ENCODE results near the gene TUBA1C.
"Not testable (repeated sequence)": the region's sequence is repeated elsewhere in the genome, so short reads cannot be mapped to it uniquely, and the experiment has no call there.

TUBA1C gene

DNA sequence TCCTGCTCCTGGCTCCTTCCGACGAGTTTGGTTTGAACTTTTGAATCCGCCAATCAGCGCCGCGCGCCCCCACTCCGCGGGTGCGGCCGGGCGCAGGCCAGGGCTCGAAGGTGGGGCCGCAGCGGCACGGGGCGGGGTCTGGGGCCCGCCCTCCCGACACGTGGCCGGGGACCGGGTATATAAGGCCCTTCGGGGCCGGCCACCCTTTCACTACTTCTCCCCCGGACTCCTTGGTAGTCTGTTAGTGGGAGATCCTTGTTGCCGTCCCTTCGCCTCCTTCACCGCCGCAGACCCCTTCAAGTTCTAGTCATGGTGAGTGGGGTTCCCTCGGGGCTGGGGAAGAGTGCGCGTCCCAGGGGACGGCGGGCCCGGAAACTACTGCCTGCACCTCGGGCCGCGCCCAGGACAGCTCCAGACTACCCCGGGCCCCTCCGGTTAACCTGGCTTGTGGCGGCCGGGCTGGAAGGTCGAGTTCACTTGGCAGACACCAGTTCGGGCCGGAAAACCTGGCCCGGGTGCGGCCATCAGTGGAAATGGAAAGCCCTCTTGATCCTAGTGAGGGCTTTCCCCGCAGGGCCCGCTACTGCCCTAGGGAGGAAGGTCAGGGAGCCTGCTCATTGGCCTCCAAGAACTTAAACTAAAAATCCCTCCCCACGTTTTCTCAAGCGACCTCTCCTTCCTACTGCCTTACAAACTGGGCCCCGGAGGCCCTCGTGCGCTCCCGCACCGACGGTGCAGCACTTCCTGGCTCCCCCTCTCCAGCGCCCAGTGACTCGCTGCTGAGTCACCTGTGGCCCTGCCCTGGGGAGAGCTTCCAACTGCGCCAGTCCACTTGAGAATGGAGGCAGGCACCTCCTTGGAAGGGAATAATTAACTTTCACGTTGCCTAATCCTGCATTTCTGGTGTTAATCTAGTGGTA is at the start of gene TUBA1C:
TSS of gene TUBA1C (plus strand) at position 210 of the 920 bp plus-strand sequence. CDS start at position 310, 100 bp downstream.
- DNase-seq (ENCODE audit: low read depth, low spot score): peak; percentile 46

DNA sequence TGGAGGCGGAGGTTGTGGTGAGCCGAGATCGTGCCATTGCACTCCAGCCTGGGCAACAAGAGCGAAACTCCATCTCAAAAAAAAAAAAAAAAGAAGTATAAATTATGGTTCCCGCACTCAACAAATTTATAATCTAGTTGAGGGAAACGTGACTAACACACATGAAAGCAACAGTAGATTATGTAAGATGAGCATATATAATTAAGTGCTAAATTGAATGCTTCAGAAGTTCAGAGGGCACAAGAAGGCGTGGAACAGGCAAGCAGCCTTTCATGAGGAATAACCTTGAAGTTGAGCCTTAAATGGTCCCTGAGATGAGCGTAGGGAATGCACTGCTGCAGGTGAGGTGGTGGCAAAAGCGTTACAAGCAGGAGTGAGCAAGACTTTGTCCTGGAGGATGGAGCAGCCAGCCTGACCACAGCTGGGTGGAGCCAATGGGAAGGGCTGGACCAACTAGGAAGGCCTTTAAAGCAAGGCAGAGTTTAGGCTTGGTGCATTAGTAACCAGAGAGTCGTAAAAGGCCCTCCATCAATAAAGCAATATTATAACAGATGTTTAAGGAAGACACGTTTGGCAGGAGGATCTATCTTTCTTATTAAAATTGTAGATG is 45.4 kb upstream of the TUBA1C start:
- no peak for DNase-seq (ENCODE audit: low read depth, low spot score)

DNA sequence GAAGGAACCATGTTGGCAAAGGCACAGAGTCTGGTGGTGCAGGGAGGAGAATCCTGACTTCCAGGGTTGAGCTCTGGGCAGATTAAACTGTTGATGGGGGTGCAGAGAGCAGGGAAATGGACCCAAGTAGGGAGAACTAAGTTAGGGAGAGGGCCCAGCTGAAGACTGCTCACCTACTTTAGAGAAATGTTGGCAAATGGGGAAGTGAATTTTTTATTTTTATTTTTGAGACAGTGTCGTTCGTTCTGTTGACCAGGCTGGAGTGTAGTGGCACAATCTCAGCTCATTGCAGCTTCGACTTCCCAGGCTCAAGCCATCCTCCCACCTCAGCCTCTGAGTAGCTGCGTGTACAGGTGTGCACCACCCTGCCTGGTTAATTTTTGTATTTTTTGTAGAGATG is 43.9 kb upstream of the TUBA1C start:
- no peak for DNase-seq (ENCODE audit: low read depth, low spot score)

DNA sequence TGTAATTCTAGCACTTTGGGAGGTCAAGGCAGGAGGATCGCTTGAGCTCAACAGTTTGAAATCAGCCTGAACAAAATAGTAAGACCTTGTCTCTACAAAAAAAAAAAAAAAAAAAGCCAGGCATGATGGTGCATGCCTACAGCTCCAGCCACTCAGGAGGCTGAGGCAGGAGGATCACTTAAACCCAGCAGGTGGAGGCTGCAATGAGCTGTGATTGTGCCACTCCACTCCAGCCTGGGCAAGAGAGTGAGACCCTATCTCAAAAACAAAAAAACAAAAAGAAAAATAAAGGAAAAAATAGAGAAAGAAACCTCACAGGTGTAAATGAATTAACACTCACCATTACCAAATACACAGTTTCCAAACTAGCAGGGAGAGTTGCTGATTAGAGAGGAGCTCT is 41.8 kb upstream of the TUBA1C start:
- no peak for DNase-seq (ENCODE audit: low read depth, low spot score)

DNA sequence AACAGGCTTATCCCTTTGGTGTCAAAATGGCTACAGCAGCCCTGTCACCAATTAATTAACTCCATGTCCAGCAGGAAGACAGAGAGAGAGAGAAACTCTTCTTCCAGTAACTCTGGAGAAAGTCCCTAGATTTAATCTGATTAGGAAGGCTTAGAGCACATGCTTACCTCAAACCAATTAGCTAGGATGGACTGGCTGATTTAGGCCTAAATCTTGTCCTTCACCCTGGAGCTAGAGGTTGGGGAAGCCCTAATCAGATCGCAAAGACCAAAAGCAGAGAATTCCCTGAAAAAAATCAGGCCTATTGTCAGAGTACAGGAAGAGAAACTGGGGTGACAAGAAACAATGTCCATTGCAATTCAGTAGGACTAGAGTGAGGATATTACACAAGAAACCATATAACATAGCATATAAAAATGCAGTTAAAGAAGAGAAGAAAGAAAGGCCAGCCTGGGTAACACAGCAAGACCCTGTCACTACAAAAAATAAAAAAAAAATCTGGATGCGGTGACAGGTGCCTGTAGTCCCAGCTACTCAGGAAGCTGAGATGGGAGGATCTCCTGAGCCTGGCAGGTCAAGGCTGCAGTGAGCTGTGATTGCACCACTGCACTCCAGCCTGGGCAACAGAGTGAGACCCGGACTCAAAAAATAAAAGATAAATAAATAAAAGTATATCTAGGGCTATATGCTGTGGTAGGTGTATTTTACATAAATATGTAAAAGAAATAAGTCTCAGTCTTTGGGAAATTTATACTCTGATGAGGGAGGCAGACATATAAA is 41.1 kb upstream of the TUBA1C start:
- DNase-seq (ENCODE audit: low read depth, low spot score): no peak

DNA sequence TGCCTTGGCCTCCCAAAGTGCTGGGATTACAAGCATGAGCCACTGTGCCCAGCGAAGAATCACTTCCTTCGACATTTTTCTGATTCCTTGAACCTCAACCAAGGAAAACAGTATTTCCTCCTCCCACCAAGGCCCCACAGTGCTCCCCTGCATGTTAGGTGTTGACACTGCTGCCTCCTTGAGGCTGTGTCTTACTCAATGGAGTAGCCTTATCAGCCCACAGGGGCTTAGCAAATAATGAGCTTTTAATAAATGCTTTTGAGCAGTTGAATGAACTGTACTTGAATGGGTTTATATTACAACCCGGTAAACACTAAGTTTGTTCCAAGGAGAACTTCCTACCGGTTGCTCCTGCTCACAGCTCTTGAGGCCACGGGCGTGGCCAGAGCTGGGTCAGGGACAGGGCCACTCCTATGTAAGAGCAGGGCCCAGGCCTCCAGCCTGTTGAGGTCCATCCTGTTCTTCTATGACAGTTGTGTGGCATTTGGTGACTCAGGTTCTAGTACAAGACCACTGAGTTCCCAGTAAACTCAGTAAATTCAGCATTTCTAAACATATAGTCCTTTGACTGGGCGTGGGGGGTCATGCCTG is 39.2 kb upstream of the TUBA1C start:
- no peak for DNase-seq (ENCODE audit: low read depth, low spot score)

DNA sequence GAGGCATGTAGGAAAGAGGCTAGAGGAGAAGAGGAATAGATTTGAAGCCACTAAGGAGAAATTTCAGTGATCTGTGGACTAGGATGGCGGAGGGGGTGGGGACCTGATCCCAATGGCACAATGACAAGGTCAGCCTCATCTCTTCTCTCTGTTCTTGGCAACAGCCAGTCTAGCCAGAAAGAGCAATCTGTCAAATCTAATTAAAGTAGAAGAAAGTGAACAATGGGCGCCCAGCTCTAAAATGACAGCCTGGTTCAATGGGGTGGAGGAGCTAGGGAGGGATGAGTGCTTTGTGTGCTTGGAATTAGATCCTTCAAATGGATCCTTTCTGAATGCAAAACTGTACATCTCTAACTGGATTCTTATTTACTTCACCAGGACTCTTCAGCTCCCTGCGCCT is 37.2 kb upstream of the TUBA1C start:
- DNase-seq (ENCODE audit: low read depth, low spot score): no peak

DNA sequence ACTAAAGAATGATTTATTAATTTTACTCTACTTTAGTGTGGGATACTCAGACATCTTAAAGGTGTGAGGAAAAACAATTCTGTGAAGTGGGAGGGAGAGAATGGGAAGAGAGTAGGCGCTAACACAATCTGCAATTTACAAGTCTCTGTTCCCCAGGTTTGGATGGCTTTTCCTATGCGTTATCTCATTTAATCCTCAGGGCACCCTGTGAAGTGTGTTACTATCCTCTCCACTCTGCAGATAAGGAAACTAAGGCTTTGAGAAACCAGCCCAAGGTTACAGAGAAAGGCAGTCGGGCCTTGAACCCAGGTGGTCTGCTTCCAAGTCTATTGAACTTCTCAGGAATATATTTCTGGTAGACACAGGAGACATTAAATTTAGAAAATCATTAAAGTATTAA is 36.2 kb upstream of the TUBA1C start:
- DNase-seq (ENCODE audit: low read depth, low spot score): no peak

DNA sequence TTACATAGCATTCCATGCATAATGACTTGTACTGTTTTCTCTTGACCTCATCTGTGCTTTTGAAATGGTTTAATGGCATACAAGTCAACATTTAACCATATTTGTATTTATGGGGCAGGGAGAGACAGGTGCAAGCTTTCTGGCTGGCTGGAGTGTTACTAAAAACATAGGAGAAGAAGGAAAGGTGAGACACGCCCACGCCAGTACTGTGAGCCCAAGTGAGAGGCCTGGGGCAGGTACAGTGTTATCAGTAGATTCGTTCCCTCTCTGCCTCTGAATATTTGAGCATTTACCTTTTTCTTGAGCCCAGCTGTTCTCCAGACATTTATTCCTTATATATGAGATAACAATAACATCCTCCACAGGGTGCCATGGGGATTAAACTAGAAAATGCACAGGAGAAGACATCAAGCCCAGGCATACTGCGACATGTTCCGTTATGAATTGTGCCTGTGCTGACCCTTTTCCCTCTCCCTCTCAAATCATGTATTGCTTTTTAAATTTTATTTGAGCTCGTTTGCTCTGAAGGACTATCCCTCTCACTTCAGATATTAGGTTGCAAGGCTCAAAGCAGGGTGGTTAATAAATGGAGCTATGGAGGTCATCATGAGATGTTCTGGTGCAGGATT is 34.6 kb upstream of the TUBA1C start:
- DNase-seq (ENCODE audit: low read depth, low spot score): no peak

DNA sequence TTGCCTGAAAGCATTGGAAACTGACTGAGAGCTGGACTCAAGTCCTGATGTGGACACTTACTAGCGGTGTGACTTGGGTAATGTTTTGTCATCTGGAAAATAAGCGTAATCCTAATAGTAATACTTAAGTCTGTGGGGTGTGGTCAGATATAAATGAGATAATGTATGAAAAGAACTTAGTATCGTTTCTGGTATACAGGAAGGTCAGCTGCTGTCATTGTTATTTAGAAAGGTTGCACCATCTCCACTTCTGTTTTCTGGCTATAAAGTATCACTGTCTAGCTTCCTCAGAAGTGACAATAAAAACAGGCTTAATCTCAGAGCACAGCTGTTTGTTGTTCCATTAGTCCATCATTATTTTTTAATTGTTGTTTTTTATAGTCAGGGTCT is 34.1 kb upstream of the TUBA1C start:
- no peak for DNase-seq (ENCODE audit: low read depth, low spot score)

DNA sequence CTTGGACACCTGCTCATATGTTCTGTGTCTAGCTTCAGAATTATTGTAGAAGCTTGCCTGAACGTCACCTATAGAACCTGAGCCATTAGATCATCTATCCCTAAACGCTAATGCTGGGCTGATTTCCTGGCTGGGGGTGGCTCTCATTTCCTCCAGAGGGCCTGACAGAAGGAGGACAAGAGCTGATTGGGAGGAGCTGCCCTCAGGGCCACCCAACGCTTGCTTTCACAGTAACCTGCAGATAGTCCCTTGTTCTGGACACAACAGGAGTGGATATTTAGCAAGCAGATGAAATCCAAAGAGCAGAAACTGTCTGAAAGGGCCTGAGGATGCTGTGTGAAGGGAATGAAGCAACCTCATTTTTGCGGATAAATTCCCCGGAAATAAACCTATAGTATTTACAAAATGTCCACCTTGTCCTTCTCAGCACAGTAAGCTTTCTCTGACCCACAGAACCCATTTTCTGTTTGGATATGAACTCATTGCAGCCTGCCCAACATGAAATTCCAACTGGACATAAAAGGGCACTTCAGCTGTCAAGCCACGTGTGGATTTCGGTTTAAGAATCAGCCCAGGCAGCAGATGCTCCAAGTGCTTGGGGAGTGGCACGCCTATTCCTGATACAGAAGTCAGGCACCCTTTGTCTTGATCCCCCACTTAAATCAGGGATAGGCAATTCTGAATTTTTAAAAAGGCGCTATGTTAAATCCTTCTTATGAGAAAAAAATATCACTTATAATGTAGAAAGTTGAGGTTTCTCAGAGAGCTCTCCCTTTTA is 32.8 kb upstream of the TUBA1C start:
- no peak for DNase-seq (ENCODE audit: low read depth, low spot score)

DNA sequence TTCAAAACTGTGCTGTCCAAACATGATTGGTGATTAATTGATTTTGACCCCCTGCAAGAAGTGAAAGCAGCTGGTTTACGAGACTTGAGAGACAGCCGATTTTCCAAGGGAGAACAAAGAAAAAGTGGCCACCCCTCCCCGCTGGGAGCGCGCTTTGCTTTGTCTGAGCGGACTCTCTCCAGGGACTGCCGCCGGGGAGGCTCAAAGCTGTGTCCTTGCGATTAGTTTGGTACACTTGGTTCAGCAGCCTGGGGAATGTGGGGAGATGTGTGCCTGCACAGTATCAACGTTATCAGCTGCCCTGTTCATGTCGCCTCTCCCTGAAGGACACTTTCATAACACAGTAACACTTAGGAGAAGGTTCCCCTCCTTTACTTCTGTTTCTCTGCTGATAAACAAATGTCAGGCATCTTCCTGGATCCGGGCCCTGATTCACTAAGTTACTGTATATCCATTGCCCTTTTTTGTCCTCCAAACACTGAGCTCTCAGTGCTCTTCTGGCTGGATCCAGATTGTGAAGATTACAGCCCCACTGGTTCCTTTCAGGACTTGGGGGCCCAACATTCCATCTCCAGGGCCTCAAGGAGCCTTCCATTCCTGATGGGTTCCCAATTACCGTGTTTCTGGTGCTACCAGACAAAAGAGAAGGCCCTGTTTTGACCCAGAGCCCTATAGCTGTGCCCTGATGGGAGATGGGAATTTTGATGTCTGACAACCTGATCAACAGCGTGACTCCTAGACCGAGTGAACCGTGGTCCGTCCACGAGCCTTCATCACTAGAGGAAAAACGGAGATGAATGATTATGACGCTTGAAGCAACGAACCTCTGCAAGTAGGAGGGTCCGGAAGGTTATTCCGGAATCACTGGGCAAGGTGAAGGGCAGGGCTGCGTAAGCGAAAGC is 31.7 kb upstream of the TUBA1C start:
- no peak for DNase-seq (ENCODE audit: low read depth, low spot score)

DNA sequence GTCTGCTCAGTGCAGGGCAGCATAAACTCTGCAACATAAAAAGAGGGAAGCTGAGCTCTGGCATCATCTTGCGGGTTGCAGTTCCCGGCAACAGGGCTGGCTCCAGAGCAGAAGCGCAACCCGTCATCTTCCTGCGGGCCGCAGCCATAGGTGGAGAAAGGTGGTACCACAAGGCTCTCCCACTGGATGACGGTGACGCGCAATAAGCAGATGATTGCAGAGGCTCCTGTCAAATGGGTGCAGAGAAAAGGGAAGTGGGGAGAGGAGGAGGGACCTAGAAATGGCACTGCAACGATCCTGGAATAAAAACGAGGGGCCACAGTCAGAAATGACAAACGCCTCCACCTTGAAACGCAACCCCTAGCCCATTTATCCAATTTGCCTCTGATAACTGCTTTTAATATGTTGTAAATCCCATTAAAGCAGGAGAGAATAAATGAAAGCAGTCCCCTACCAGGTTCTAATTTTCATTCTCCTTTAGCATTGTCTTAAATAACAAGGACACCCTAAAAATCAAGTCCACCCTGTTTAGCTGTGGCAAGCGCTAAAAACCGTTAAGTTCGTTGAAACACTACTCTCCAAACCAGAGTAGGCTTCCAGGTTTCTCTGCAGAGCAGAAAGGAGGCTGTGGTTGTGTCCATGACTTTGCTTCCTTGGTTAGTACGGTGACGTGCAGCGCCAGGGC is 30.9 kb upstream of the TUBA1C start:
- no peak for DNase-seq (ENCODE audit: low read depth, low spot score)

DNA sequence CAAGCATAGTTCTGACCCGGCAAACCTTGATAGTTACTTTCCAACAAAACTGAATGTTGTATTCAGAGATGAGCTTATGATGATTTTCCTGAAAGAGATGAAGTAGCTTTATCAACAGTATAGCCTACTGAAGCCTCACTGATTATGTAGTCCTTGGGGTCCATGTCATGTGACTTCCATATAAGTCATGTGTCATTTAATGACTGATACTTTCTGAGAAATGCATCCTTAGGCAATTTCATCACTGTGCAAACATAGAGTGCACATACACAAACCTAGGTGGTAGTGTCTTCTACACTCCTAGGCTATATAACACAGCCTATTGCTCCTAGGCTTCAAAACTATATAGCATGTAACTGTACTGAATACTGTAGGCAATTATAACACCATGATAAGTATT is 28.5 kb upstream of the TUBA1C start:
- DNase-seq (ENCODE audit: low read depth, low spot score): no peak

DNA sequence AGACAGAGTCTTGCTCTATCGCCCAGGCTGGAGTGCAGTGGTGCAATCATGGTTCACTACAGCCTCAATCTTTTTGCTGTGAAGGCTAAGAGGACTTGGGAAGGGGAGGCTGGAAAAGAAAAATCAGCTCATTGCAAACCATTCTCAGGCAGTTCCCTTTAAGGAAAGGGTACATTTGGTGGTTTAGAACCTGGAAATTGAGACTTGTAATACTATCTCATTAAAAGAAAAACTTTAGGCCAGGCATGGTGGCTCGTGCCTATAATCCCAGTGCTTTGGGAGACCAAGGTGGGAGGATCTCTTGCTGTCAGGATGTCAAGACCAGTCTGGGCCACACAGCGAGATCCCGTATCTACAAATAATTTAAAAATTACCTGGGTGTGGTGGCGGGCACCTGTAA is 21.3 kb upstream of the TUBA1C start:
- DNase-seq (ENCODE audit: low read depth, low spot score): no peak

DNA sequence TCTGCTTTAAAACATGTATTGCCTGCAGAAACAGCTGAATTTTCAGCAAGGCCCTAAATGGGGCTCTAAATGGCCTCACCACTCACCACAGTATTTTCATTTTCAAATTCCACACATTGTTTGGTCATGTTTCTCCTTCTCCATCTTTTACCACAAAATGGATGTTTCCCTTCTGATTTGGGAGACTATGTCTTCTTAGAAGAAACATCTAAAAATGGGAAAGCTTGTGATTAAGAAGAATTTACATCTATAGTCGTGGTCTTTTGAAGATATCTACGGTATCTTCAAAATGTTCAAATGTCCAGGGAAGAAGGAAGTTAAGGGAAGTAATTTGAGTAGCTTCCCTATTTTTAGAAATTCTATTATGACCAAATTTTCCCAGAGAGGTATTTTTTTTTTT is 20.7 kb upstream of the TUBA1C start:
- DNase-seq (ENCODE audit: low read depth, low spot score): no peak

DNA sequence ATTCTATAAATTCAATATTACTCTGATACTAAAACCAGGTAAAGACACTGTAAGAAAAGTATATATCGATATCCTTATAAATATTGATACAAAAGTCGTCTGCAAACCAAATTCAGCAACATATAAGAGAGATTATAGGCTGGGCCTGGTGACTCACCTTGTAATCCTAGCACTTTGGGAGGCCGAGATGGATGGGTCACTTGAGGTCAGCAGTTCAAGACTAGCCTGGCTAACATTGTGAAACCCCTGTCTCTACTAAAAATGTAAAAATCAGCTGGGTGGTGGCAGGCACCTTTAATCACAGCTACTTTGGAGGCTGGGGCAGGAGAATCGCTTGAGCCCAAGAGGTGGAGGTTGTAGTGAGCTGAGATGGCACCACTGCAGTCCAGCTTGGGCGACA is 13.5 kb upstream of the TUBA1C start:
- no peak for DNase-seq (ENCODE audit: low read depth, low spot score)

DNA sequence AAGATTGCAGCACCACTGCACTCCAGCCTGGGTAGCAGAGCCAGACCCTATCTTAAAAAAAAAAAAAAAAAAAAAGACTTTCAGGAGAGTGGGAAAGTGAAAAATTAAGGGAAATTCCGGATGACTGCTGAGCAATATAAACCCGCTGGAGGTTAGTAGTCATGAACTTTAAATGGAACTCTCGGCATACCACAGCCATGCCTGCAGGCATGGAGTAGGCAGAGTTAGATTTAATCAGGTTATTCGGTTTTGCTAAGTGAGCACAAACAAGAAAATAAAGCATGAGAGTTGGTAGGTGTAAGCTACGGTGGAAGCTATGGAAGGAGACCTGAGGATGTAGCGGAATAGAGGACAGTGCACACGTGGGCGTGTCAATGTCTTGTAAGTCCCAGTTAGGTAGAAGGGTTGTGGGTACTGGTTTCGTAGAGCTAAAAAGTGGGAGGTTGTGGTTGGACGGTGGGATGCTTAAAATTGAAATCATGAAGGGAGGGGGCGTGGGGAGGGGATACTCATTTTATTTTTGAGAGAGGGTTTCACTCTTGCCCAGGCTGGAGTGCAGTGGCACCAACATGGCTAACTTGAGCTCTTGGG is 11.8 kb upstream of the TUBA1C start:
- DNase-seq (ENCODE audit: low read depth, low spot score): no peak

DNA sequence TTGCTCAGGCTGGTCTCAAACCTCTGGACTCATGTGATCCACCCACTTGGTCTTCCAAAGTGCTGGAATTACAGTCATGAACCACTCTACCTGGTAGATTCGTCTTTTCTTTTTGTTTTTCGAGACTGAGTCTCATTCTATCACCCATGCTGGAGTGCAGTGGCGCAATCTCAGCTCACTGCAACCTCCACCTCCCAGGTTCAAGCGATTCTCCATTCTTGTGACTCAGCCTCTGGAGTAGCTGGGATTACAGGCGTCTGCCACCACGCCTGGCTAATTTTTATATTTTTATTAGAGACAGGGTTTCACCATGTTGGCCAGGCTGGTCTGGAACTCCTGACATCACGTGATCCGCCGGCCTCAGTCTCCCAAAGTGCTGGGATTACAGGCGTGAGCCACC is 9.4 kb upstream of the TUBA1C start:
- not testable (repeated sequence) for DNase-seq (ENCODE audit: low read depth, low spot score)

All from brain pericyte (primary cell).